HepG2 (cell line): Measurements from ENCODE around the gene HLF. TPM values are rescaled to one million over a fixed set of nuclear protein-coding genes. Genes with fewer than 3 reads are reported as not detected.

Experiments
- ATF7 ChIP-seq, 2 experiments: fragments of 450-650 bp in 1 of 2; sonication (generic) in 1 of 2; formaldehyde crosslinking in 1 of 2; IDR thresholded peaks; 2 replicates each; pipeline versions ENCODE4 v1.4.0 to v1.6.1; 2016 to 2020; ENCODE audit warnings: antibody characterized with exemption in 1 of 2, mild to moderate bottlenecking in 1 of 2, missing genetic modification reagents in 1 of 2
- LCORL ChIP-seq, 2 experiments: fragments of 450-650 bp in 1 of 2; sonication (generic) in 1 of 2; formaldehyde crosslinking in 1 of 2; IDR thresholded peaks; 2 replicates each; pipeline versions ENCODE4 v1.5.0 to v1.6.1; 2017 to 2020; ENCODE audit warnings: antibody characterized with exemption in 1 of 2, missing genetic modification reagents in 1 of 2
- PCBP2 ChIP-seq: fragments of 200-400 bp; formaldehyde crosslinking; optimal IDR thresholded peaks from 2 replicates; pipeline ENCODE3; 2018; ENCODE audit warnings: low read length, low read depth; ENCODE audit not compliant: poor library complexity, severe bottlenecking
- POLR2G ChIP-seq: fragments of 200-400 bp; formaldehyde crosslinking; IDR thresholded peaks from 2 replicates; pipeline ENCODE4 v1.6.1; 2018; ENCODE audit warnings: mild to moderate bottlenecking, low read depth, low read length, moderate library complexity
- RBAK ChIP-seq: sonication (generic); formaldehyde crosslinking; IDR thresholded peaks from 2 replicates; pipeline ENCODE4 v1.5.1; 2020; ENCODE audit warnings: mild to moderate bottlenecking, missing genetic modification reagents
- ZEB1 ChIP-seq: IDR thresholded peaks from 2 replicates; pipeline ENCODE4 v1.6.1; 2012; ENCODE audit warnings: mild to moderate bottlenecking, low read depth, inconsistent platforms; ENCODE audit not compliant: insufficient replicate concordance
- ZNF331 ChIP-seq: sonication (generic); formaldehyde crosslinking; IDR thresholded peaks from 2 replicates; pipeline ENCODE4 v1.4.0; 2020; ENCODE audit warnings: missing genetic modification reagents
- ZNF343 ChIP-seq: sonication (generic); formaldehyde crosslinking; IDR thresholded peaks from 2 replicates; pipeline ENCODE4 v1.4.0; 2020; ENCODE audit warnings: mild to moderate bottlenecking, missing genetic modification reagents
- ZNF430 ChIP-seq: sonication (generic); formaldehyde crosslinking; IDR thresholded peaks from 2 replicates; pipeline ENCODE4 v1.9.0; 2021; ENCODE audit warnings: mild to moderate bottlenecking, missing genetic modification reagents
- ZNF572 ChIP-seq: sonication (generic); formaldehyde crosslinking; IDR thresholded peaks from 2 replicates; pipeline ENCODE4 v1.5.1; 2020; ENCODE audit warnings: mild to moderate bottlenecking, missing genetic modification reagents
- ZNF607 ChIP-seq: sonication (generic); formaldehyde crosslinking; IDR thresholded peaks from 2 replicates; pipeline ENCODE4 v1.5.1; 2020; ENCODE audit warnings: missing genetic modification reagents, mild to moderate bottlenecking, borderline replicate concordance
- polyA plus RNA-seq, 8 experiments: library from polyadenylated mRNA; depleted of rRNA in 3 of 8; stranded (reverse) in 7 of 8; unstranded in 1 of 8; fragments of >200 nt; fragmentation: Illumina TruSeq in 4 of 8; extraction: Trizol in 4 of 8; gene quantifications; 2 replicates each; pipeline versions ENCODE4 v1.2.1 to v1.2.3, GENCODE V29; 2011 to 2016; ENCODE audit warnings: low read depth in 4 of 8, missing spikeins in 1 of 8, mixed read lengths in 1 of 8; ENCODE audit not compliant: insufficient read depth in 1 of 8
- total RNA-seq, 5 experiments: library from RNA; depleted of rRNA; stranded (reverse); fragments of >200 nt; fragmentation: Illumina TruSeq; extraction: Trizol; gene quantifications; 2 replicates each; pipeline ENCODE4 v1.2.3, GENCODE V29; 2016; ENCODE audit warnings: low read depth in 1 of 5
- TF ChIP-seq, protein P1 (sequence below): sonication (generic); formaldehyde crosslinking; IDR thresholded peaks from 2 replicates; pipeline ENCODE4 v1.4.0; 2020; ENCODE audit warnings: mild to moderate bottlenecking, missing genetic modification reagents
- TF ChIP-seq, protein P2 (sequence below), 2 experiments: sonication (generic) in 1 of 2; formaldehyde crosslinking in 1 of 2; IDR thresholded peaks; 2 replicates each; pipeline versions ENCODE4 v1.4.0 to v1.6.1; 2018 to 2020; ENCODE audit warnings: missing genetic modification reagents in 2 of 2, borderline replicate concordance in 1 of 2, low read depth in 1 of 2, mild to moderate bottlenecking in 1 of 2, missing biosample characterization in 1 of 2
- TF ChIP-seq, protein P3 (sequence below): sonication (generic); formaldehyde crosslinking; IDR thresholded peaks from 2 replicates; pipeline ENCODE4 v1.5.0; 2020; ENCODE audit warnings: mild to moderate bottlenecking, missing genetic modification reagents, moderate library complexity
- TF ChIP-seq, protein P4 (sequence below): conservative IDR thresholded peaks from 2 replicates; pipeline ENCODE4 v1.6.1; 2018; ENCODE audit warnings: missing genetic modification reagents

HLF gene
- total and polyA plus RNA-seq, 2 of the 13 experiments (the other 11 are each of a cell fraction or from before 2014, with no cell fraction given): 202 to 346 TPM

DNA sequence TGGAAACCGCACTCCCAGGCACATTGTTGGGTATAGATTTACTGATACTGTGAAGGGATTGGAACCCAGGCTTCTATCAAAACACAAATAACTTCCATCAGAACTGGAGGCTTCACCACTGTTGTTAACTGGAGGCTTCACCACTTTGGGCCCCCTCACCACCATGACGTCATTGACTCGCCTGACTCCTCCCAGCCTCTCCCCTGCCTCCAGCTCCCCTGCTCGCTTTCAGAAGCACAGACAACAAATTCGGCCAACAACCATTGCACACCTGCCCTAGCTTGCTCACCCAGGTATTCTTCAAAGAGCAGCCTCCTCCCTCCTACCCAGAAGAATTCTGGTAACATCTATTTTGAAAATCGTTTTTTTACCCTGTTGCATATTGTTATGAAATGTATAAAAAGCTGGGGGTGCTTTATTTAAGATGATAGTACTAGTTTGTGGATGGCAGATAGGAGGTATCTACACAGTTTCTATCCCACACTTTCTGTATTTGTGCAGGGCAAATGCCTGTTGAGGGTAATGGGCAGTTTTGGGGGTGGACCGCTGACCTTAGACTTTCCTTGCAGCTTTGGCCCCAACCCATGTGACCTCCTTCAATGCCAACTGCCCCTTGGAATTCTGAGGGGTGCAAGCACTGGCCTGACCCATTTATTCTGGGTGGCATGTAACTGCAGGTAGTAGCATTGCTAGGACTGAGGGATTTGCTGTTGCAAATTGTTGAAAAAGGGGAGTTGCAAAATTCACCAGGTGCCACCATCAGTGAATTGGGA lies 54.1 kb downstream of the HLF start (continued):
- no peak for TF ChIP-seq ZEB1
- no peak for TF ChIP-seq ZNF430 (CRISPR knock-in tag)
- no peak for TF ChIP-seq ZNF343 (CRISPR knock-in tag)
- TF ChIP-seq, protein P1, sequence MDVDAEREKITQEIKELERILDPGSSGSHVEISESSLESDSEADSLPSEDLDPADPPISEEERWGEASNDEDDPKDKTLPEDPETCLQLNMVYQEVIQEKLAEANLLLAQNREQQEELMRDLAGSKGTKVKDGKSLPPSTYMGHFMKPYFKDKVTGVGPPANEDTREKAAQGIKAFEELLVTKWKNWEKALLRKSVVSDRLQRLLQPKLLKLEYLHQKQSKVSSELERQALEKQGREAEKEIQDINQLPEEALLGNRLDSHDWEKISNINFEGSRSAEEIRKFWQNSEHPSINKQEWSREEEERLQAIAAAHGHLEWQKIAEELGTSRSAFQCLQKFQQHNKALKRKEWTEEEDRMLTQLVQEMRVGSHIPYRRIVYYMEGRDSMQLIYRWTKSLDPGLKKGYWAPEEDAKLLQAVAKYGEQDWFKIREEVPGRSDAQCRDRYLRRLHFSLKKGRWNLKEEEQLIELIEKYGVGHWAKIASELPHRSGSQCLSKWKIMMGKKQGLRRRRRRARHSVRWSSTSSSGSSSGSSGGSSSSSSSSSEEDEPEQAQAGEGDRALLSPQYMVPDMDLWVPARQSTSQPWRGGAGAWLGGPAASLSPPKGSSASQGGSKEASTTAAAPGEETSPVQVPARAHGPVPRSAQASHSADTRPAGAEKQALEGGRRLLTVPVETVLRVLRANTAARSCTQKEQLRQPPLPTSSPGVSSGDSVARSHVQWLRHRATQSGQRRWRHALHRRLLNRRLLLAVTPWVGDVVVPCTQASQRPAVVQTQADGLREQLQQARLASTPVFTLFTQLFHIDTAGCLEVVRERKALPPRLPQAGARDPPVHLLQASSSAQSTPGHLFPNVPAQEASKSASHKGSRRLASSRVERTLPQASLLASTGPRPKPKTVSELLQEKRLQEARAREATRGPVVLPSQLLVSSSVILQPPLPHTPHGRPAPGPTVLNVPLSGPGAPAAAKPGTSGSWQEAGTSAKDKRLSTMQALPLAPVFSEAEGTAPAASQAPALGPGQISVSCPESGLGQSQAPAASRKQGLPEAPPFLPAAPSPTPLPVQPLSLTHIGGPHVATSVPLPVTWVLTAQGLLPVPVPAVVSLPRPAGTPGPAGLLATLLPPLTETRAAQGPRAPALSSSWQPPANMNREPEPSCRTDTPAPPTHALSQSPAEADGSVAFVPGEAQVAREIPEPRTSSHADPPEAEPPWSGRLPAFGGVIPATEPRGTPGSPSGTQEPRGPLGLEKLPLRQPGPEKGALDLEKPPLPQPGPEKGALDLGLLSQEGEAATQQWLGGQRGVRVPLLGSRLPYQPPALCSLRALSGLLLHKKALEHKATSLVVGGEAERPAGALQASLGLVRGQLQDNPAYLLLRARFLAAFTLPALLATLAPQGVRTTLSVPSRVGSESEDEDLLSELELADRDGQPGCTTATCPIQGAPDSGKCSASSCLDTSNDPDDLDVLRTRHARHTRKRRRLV: 0 out of 2 replicates have a peak, but pooled peaks have one; percentile 17
- TF ChIP-seq RBAK (CRISPR knock-in tag): no peak
- TF ChIP-seq ATF7 (IDR thresholded peaks at IDR 0.05): peak; percentile 50
- TF ChIP-seq ATF7 (CRISPR knock-in tag; IDR thresholded peaks at IDR 0.05): no peak
- TF ChIP-seq, protein P2, sequence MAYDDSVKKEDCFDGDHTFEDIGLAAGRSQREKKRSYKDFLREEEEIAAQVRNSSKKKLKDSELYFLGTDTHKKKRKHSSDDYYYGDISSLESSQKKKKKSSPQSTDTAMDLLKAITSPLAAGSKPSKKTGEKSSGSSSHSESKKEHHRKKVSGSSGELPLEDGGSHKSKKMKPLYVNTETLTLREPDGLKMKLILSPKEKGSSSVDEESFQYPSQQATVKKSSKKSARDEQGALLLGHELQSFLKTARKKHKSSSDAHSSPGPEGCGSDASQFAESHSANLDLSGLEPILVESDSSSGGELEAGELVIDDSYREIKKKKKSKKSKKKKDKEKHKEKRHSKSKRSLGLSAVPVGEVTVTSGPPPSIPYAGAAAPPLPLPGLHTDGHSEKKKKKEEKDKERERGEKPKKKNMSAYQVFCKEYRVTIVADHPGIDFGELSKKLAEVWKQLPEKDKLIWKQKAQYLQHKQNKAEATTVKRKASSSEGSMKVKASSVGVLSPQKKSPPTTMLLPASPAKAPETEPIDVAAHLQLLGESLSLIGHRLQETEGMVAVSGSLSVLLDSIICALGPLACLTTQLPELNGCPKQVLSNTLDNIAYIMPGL (CRISPR knock-in tag; IDR thresholded peaks at IDR 0.05; ENCODE audit: borderline replicate concordance in 1 of 2, low read depth in 1 of 2): no peak
- TF ChIP-seq ZNF331: no peak
- TF ChIP-seq, protein P3, sequence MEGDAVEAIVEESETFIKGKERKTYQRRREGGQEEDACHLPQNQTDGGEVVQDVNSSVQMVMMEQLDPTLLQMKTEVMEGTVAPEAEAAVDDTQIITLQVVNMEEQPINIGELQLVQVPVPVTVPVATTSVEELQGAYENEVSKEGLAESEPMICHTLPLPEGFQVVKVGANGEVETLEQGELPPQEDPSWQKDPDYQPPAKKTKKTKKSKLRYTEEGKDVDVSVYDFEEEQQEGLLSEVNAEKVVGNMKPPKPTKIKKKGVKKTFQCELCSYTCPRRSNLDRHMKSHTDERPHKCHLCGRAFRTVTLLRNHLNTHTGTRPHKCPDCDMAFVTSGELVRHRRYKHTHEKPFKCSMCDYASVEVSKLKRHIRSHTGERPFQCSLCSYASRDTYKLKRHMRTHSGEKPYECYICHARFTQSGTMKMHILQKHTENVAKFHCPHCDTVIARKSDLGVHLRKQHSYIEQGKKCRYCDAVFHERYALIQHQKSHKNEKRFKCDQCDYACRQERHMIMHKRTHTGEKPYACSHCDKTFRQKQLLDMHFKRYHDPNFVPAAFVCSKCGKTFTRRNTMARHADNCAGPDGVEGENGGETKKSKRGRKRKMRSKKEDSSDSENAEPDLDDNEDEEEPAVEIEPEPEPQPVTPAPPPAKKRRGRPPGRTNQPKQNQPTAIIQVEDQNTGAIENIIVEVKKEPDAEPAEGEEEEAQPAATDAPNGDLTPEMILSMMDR (CRISPR knock-in tag): no peak
- TF ChIP-seq POLR2G: peak; percentile 32
- TF ChIP-seq, protein P4, sequence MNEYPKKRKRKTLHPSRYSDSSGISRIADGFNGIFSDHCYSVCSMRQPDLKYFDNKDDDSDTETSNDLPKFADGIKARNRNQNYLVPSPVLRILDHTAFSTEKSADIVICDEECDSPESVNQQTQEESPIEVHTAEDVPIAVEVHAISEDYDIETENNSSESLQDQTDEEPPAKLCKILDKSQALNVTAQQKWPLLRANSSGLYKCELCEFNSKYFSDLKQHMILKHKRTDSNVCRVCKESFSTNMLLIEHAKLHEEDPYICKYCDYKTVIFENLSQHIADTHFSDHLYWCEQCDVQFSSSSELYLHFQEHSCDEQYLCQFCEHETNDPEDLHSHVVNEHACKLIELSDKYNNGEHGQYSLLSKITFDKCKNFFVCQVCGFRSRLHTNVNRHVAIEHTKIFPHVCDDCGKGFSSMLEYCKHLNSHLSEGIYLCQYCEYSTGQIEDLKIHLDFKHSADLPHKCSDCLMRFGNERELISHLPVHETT (CRISPR knock-in tag): no peak
- TF ChIP-seq LCORL (IDR thresholded peaks at IDR 0.05): no peak
- no peak for TF ChIP-seq LCORL (CRISPR knock-in tag; IDR thresholded peaks at IDR 0.05)
- TF ChIP-seq PCBP2: peak; percentile 45
- TF ChIP-seq ZNF607 (CRISPR knock-in tag): 0 out of 2 replicates have a peak, but pooled peaks have one; percentile 37
- TF ChIP-seq ZNF572 (CRISPR knock-in tag): peak; percentile 36; the same call in 1 of the 2 replicates
